ENCODE measurements around the gene DBT. TPM values are rescaled to one million over a fixed set of nuclear protein-coding genes. Genes with fewer than 3 reads are reported as not detected.
"Not testable (repeated sequence)": the region's sequence is repeated elsewhere in the genome, so short reads cannot be mapped to it uniquely, and the experiment has no call there.

The DBT gene
- total and polyA plus RNA-seq, 10 of the 15 experiments (the other 5 are each of a cell fraction or from before 2014, with no cell fraction given) = 2.1 to 15.9 (median 6.9) TPM

- TF ChIP-seq IKZF1 (conservative IDR thresholded peaks at IDR 0.05) = peak; percentile 72
- TF ChIP-seq, protein P1, sequence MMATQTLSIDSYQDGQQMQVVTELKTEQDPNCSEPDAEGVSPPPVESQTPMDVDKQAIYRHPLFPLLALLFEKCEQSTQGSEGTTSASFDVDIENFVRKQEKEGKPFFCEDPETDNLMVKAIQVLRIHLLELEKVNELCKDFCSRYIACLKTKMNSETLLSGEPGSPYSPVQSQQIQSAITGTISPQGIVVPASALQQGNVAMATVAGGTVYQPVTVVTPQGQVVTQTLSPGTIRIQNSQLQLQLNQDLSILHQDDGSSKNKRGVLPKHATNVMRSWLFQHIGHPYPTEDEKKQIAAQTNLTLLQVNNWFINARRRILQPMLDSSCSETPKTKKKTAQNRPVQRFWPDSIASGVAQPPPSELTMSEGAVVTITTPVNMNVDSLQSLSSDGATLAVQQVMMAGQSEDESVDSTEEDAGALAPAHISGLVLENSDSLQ (IDR thresholded peaks at IDR 0.05) = no peak
- TF ChIP-seq BCL11A (IDR thresholded peaks at IDR 0.05; ENCODE audit: low read depth, low read length) = no peak
- TF ChIP-seq, protein P2, sequence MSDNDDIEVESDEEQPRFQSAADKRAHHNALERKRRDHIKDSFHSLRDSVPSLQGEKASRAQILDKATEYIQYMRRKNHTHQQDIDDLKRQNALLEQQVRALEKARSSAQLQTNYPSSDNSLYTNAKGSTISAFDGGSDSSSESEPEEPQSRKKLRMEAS (IDR thresholded peaks at IDR 0.05; ENCODE audit: low read depth, low read length) = 0 out of 2 replicates have a peak, but pooled peaks have one; percentile 21
- TF ChIP-seq EGR1 (IDR thresholded peaks at IDR 0.05; ENCODE audit: borderline replicate concordance in 1 of 2, low read depth in 2 of 2, low read length in 2 of 2) = no peak
- no peak for TF ChIP-seq NFXL1 (IDR thresholded peaks at IDR 0.05; ENCODE audit: borderline replicate concordance)
- no peak for TF ChIP-seq CEBPB (IDR thresholded peaks at IDR 0.05; ENCODE audit: borderline replicate concordance in 1 of 2, low read depth in 2 of 2, low read length in 2 of 2)
Observed at GRCh38 chr1:100249537-100250257, at the start of gene DBT (continued).

GRCh38 chr1:100298512-100298911 lies 48.9 kb upstream of the DBT start:
- Histone ChIP-seq H3K27me3 (replicated peaks in 1 of 2; ENCODE audit: control insufficient read depth in 2 of 2, insufficient read depth in 2 of 2, low read length in 1 of 2) (no peaks in the 10 kb centered on the region), H3K79me2 (ENCODE audit: control insufficient read depth, insufficient read depth, low read length) (no peaks in the 10 kb centered on the region), H3K4me2 (ENCODE audit: control insufficient read depth, insufficient read depth) (no peak overlapping the region), H3K4me3 (no peak overlapping the region), H3K36me3 (ENCODE audit: control insufficient read depth in 2 of 2, insufficient read depth in 2 of 2, low read length in 1 of 2) (no peaks in the 10 kb centered on the region), H2AFZ (ENCODE audit: control insufficient read depth, low read depth, low read length) (no peak overlapping the region), H3K9me3 (replicated peaks; ENCODE audit: control insufficient read depth, insufficient read depth, low read length) (no peaks in the 10 kb centered on the region), H3K9ac (ENCODE audit: control insufficient read depth, insufficient read depth, low read length) (no peak overlapping the region), H3K27ac (ENCODE audit: control insufficient read depth, insufficient read depth) (no peak overlapping the region), H3K4me1 (ENCODE audit: control insufficient read depth, insufficient read depth, low read length) (no peaks in the 10 kb centered on the region), H4K20me1 (ENCODE audit: control insufficient read depth, insufficient read depth) (no peaks in the 10 kb centered on the region)
- ChIA-PET RAD21 (ENCODE audit: unreplicated experiment) (interaction anchor here (1.0 kb wide), 1 partner anchor 15 kb away, joined by 3 read pairs; no protein-coding TSS in a partner anchor), SMC1A (ENCODE audit: uncharacterized antibody, unreplicated experiment) (interaction anchor here (1.0 to 1.4 kb wide), 2 partner anchors 57 to 158 kb away, joined by 3 read pairs; no protein-coding TSS in a partner anchor), POLR2A (interaction anchor here (1.0 kb wide), 1 partner anchor 9 kb away, joined by 3 read pairs; no protein-coding TSS in a partner anchor), CTCF (interaction anchor here (1.0 to 1.1 kb wide), 2 partner anchors 9 to 587 kb away, joined by 3 read pairs; no protein-coding TSS in a partner anchor)
- whole genome bisulfite sequencing (ENCODE audit: insufficient coverage, insufficient replicate concordance, low lambda C conversion rate, missing lambda C conversion rate) = 97% methylated on average over 4 of the region's 4 CpGs
- in situ Hi-C loops (cut with MboI) (no loop called here), intact Hi-C loops (cut with micrococcal nuclease; ENCODE audit: unreplicated experiment) (no loop called here)
- TF ChIP-seq POU2F2 (IDR thresholded peaks at IDR 0.05; ENCODE audit: borderline replicate concordance, low read depth, low read length) (no peak), YBX1 (IDR thresholded peaks at IDR 0.05) (no peak), IRF4 (IDR thresholded peaks at IDR 0.05; ENCODE audit: low read depth, low read length) (no peak), ZNF207 (IDR thresholded peaks at IDR 0.05; ENCODE audit: borderline replicate concordance) (no peak), CEBPB (IDR thresholded peaks at IDR 0.05; ENCODE audit: borderline replicate concordance in 1 of 2, low read depth in 2 of 2, low read length in 2 of 2) (no peak), IKZF1 (conservative IDR thresholded peaks at IDR 0.05) (no peak)
- TF ChIP-seq, protein P3, sequence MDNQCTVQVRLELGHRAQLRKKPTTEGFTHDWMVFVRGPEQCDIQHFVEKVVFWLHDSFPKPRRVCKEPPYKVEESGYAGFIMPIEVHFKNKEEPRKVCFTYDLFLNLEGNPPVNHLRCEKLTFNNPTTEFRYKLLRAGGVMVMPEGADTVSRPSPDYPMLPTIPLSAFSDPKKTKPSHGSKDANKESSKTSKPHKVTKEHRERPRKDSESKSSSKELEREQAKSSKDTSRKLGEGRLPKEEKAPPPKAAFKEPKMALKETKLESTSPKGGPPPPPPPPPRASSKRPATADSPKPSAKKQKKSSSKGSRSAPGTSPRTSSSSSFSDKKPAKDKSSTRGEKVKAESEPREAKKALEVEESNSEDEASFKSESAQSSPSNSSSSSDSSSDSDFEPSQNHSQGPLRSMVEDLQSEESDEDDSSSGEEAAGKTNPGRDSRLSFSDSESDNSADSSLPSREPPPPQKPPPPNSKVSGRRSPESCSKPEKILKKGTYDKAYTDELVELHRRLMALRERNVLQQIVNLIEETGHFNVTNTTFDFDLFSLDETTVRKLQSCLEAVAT (IDR thresholded peaks at IDR 0.05) = no peak
- DNase-seq (ENCODE audit: low read depth, low spot score) (no peak), FAIRE-seq (no peak), ATAC-seq (no peak)
- TSS peak; percentile 19 for BruUV-seq (replicated peaks)

GRCh38 chr1:100296997-100297396 lies 47.4 kb upstream of the DBT start:
- H3K9me3 ChIP-seq (replicated peaks; ENCODE audit: control insufficient read depth, insufficient read depth, low read length); H4K20me1 ChIP-seq (ENCODE audit: control insufficient read depth, insufficient read depth); BruUV-seq (replicated peaks); H3K36me3 ChIP-seq (ENCODE audit: control insufficient read depth in 2 of 2, insufficient read depth in 2 of 2, low read length in 1 of 2); intact Hi-C loops (cut with micrococcal nuclease; ENCODE audit: unreplicated experiment); RAD21 ChIA-PET (ENCODE audit: unreplicated experiment); H3K9ac ChIP-seq (ENCODE audit: control insufficient read depth, insufficient read depth, low read length); H3K79me2 ChIP-seq (ENCODE audit: control insufficient read depth, insufficient read depth, low read length); H3K4me2 ChIP-seq (ENCODE audit: control insufficient read depth, insufficient read depth); ATAC-seq; DNase-seq (ENCODE audit: low read depth, low spot score); in situ Hi-C loops (cut with MboI); H2AFZ ChIP-seq (ENCODE audit: control insufficient read depth, low read depth, low read length); H3K27me3 ChIP-seq (replicated peaks in 1 of 2; ENCODE audit: control insufficient read depth in 2 of 2, insufficient read depth in 2 of 2, low read length in 1 of 2); H3K27ac ChIP-seq (ENCODE audit: control insufficient read depth, insufficient read depth); FAIRE-seq; H3K4me1 ChIP-seq (ENCODE audit: control insufficient read depth, insufficient read depth, low read length); H3K4me3 ChIP-seq: not testable (repeated sequence)
- CTCF ChIA-PET = interaction anchor here (1.6 kb wide), 1 partner anchor 162 kb away, joined by 4 read pairs; no protein-coding TSS in a partner anchor
- POLR2A ChIA-PET = interaction anchor here (0.6 kb wide), 1 partner anchor 510 kb away, joined by 3 read pairs; no protein-coding TSS in a partner anchor
- SMC1A ChIA-PET (ENCODE audit: uncharacterized antibody, unreplicated experiment) = interaction anchor here (1.0 to 1.5 kb wide), 3 partner anchors 31 to 163 kb away, joined by 3 read pairs; partner anchors contain the start of gene RTCA
